Measurements from ENCODE around the gene TIAM2. TPM values are rescaled to one million over a fixed set of nuclear protein-coding genes. Genes with fewer than 3 reads are reported as not detected.
A peak's percentile ranks its signal among the peaks of the same experiment; 100 is the strongest.
"Not testable (repeated sequence)": the region's sequence is repeated elsewhere in the genome, so short reads cannot be mapped to it uniquely, and the experiment has no call there.

The TIAM2 gene
- total RNA-seq, 1 experiment from 2014 or later = 14.5 TPM

- DNase-seq (ENCODE audit: low spot score) = no peak
Observed at GRCh38 chr6:154989448-154989847, 5.7 kb upstream of the TIAM2 start.

- no peak for DNase-seq (ENCODE audit: low spot score)
Observed at GRCh38 chr6:154991207-154991606, 3.9 kb upstream of the TIAM2 start.

- peak; percentile 81 for DNase-seq (ENCODE audit: low spot score)
Observed at GRCh38 chr6:154993026-154993425, 2.1 kb upstream of the TIAM2 start.

GRCh38 chr6:154993710-154994109 lies 1.4 kb upstream of the TIAM2 start:
- DNase-seq (ENCODE audit: low spot score) = no peak

- DNase-seq (ENCODE audit: low spot score) = no peak
Observed at GRCh38 chr6:154994836-154995253, 270 bp upstream of the TIAM2 start.

GRCh38 chr6:154996016-154996590 lies 988 bp downstream of the TIAM2 start:
- no peak for DNase-seq (ENCODE audit: low spot score)

- no peak for DNase-seq (ENCODE audit: low spot score)
Observed at GRCh38 chr6:154996841-154997311, 1.8 kb downstream of the TIAM2 start.

GRCh38 chr6:154998855-154999254 lies 3.7 kb downstream of the TIAM2 start:
- no peak for DNase-seq (ENCODE audit: low spot score)

GRCh38 chr6:155001482-155001881 lies 6.4 kb downstream of the TIAM2 start:
- DNase-seq (ENCODE audit: low spot score) = no peak

- DNase-seq (ENCODE audit: low spot score) = no peak
Observed at GRCh38 chr6:155001934-155002333, 6.8 kb downstream of the TIAM2 start.

- DNase-seq (ENCODE audit: low spot score) = no peak
Observed at GRCh38 chr6:155003476-155003875, 8.4 kb downstream of the TIAM2 start.

- no peak for DNase-seq (ENCODE audit: low spot score)
Observed at GRCh38 chr6:155004017-155004416, 8.9 kb downstream of the TIAM2 start.

GRCh38 chr6:155004576-155005372 lies 9.7 kb downstream of the TIAM2 start:
- no peak for DNase-seq (ENCODE audit: low spot score)

GRCh38 chr6:155008625-155009024 lies 13.5 kb downstream of the TIAM2 start:
- no peak for DNase-seq (ENCODE audit: low spot score)

GRCh38 chr6:155010940-155011339 lies 15.8 kb downstream of the TIAM2 start:
- no peak for DNase-seq (ENCODE audit: low spot score)

GRCh38 chr6:155011809-155012291 lies 16.7 kb downstream of the TIAM2 start:
- no peak for DNase-seq (ENCODE audit: low spot score)

- DNase-seq (ENCODE audit: low spot score) = no peak
Observed at GRCh38 chr6:155013457-155013876, 18.4 kb downstream of the TIAM2 start.

- no peak for DNase-seq (ENCODE audit: low spot score)
Observed at GRCh38 chr6:155014137-155014536, 19.0 kb downstream of the TIAM2 start.

- DNase-seq (ENCODE audit: low spot score) = no peak
Observed at GRCh38 chr6:155014670-155015300, 19.7 kb downstream of the TIAM2 start.

GRCh38 chr6:155018415-155018814 lies 23.3 kb downstream of the TIAM2 start:
- DNase-seq (ENCODE audit: low spot score) = not testable (repeated sequence)

- DNase-seq (ENCODE audit: low spot score) = no peak
Observed at GRCh38 chr6:155021680-155022079, 26.6 kb downstream of the TIAM2 start.

- no peak for DNase-seq (ENCODE audit: low spot score)
Observed at GRCh38 chr6:155022721-155023120, 27.6 kb downstream of the TIAM2 start.

- no peak for DNase-seq (ENCODE audit: low spot score)
Observed at GRCh38 chr6:155023717-155024116, 28.6 kb downstream of the TIAM2 start.

All from A172 (cell line).